SK-N-SH (cell line): ENCODE data around the gene PRELID1. TPM values are rescaled to one million over a fixed set of nuclear protein-coding genes. Genes with fewer than 3 reads are reported as not detected.

Experiments
- CTCF ChIA-PET: fragments of 300-600, 350-600 bp; formaldehyde crosslinking; extraction: SDS; loops from one replicate; lab custom pipeline; 2021; lab: Yijun Ruan, JAX
- POLR2A ChIA-PET: fragments of 350-600 bp; sonication (Branson Sonifier 250); formaldehyde crosslinking; extraction: SDS; loops from one replicate; lab custom pipeline; 2020; ENCODE audit warnings: antibody characterized with exemption, inconsistent platforms; lab: Yijun Ruan, JAX
- DNase-seq: peaks from one replicate; pipeline ENCODE4 v3.0.0; 2012
- H2AFZ ChIP-seq: fragments of 200-600 bp; sonication (generic); 2 replicates; pipeline ENCODE4 v1.8.1; 2016; ENCODE audit warnings: antibody characterized with exemption, mild to moderate bottlenecking, low read depth
- H3F3A ChIP-seq: fragments of 200-600 bp; sonication (generic); replicated peaks from 2 replicates; pipeline ENCODE3; 2016; ENCODE audit warnings: antibody characterized with exemption, mild to moderate bottlenecking; ENCODE audit not compliant: insufficient read depth
- H3K27ac ChIP-seq, 2 experiments: fragments of 200-500 bp in 1 of 2; fragments of 200-600 bp in 1 of 2; sonication (Bioruptor generic) in 1 of 2; sonication (generic), shearing (Covaris generic) in 1 of 2; 2 replicates each; pipeline versions ENCODE4 v1.5.1 to v1.6.1; 2014 to 2016; ENCODE audit warnings: low read depth in 2 of 2, inconsistent platforms in 1 of 2, low read length in 1 of 2, mild to moderate bottlenecking in 1 of 2, mixed read lengths in 1 of 2
- H3K27me3 ChIP-seq: fragments of 200-600 bp; sonication (generic), shearing (Covaris generic); 2 replicates; pipeline ENCODE4 v1.6.1; 2016; ENCODE audit warnings: mixed run types; ENCODE audit not compliant: insufficient read depth
- H3K36me3 ChIP-seq, 2 experiments: fragments of 200-500 bp in 1 of 2; fragments of 200-600 bp in 1 of 2; sonication (Bioruptor generic) in 1 of 2; sonication (generic) in 1 of 2; replicated peaks in 1 of 2; 2 replicates each; pipeline versions ENCODE3 to v1.5.1; 2014 to 2016; ENCODE audit warnings: low read length in 1 of 2, mild to moderate bottlenecking in 1 of 2; ENCODE audit not compliant: insufficient read depth in 2 of 2, control insufficient read depth in 1 of 2
- H3K4me1 ChIP-seq, 2 experiments: fragments of 200-500 bp in 1 of 2; fragments of 200-600 bp in 1 of 2; sonication (Bioruptor generic) in 1 of 2; sonication (generic), shearing (Covaris generic) in 1 of 2; 2 replicates each; pipeline versions ENCODE4 v1.5.1 to v1.6.1; 2014 to 2016; ENCODE audit warnings: low read depth in 1 of 2, low read length in 1 of 2, mixed run types in 1 of 2; ENCODE audit not compliant: insufficient read depth in 2 of 2, control insufficient read depth in 1 of 2
- H3K4me2 ChIP-seq: fragments of 200-600 bp; sonication (generic), shearing (Covaris generic); 2 replicates; pipeline ENCODE4 v1.6.1; 2017; ENCODE audit warnings: mixed run types
- H3K4me3 ChIP-seq, 2 experiments: fragments of 200-500 bp in 1 of 2; fragments of 200-600 bp in 1 of 2; sonication (Bioruptor generic) in 1 of 2; sonication (generic), shearing (Covaris generic) in 1 of 2; 2 replicates each; pipeline versions ENCODE4 v1.5.1 to v1.8.1; 2014 to 2016; ENCODE audit warnings: low read depth in 2 of 2, inconsistent platforms in 1 of 2, low read length in 1 of 2, mild to moderate bottlenecking in 1 of 2, mixed read lengths in 1 of 2, moderate library complexity in 1 of 2
- H3K79me2 ChIP-seq: fragments of 200-600 bp; sonication (generic); 2 replicates; pipeline ENCODE4 v1.8.1; 2017; ENCODE audit warnings: mild to moderate bottlenecking; ENCODE audit not compliant: insufficient read depth
- H3K9ac ChIP-seq: fragments of 200-600 bp; sonication (generic); 2 replicates; pipeline ENCODE4 v1.6.1; 2017; ENCODE audit warnings: mixed run types
- H3K9me2 ChIP-seq: fragments of 200-600 bp; sonication (generic); 2 replicates; pipeline ENCODE4 v1.6.1; 2017; ENCODE audit warnings: mixed run types
- H3K9me3 ChIP-seq: fragments of 200-600 bp; sonication (generic); 2 replicates; pipeline ENCODE4 v1.6.1; 2017; ENCODE audit warnings: mixed run types, mild to moderate bottlenecking, moderate library complexity
- H4K20me1 ChIP-seq: fragments of 200-600 bp; sonication (generic); 2 replicates; pipeline ENCODE4 v1.6.1; 2017; ENCODE audit warnings: mild to moderate bottlenecking, mixed run types; ENCODE audit not compliant: insufficient read depth
- CHD2 ChIP-seq: fragments of 150-350 bp; IDR thresholded peaks from 2 replicates; pipeline ENCODE4 v1.6.1; 2018; ENCODE audit warnings: low read length; ENCODE audit not compliant: partially characterized antibody
- CTCF ChIP-seq: fragments of 200-600 bp; sonication (generic); IDR thresholded peaks from 2 replicates; pipeline ENCODE4 v1.6.1; 2017; ENCODE audit warnings: antibody characterized with exemption, mild to moderate bottlenecking, moderate library complexity
- EP300 ChIP-seq, 2 experiments: IDR thresholded peaks; 2 replicates each; pipeline versions ENCODE4 v1.4.0 to v1.6.1; 2012; ENCODE audit warnings: borderline replicate concordance in 1 of 2, low read depth in 1 of 2, low read length in 1 of 2
- EZH2phosphoT487 ChIP-seq: fragments of 200-600 bp; sonication (generic); IDR thresholded peaks from 2 replicates; pipeline ENCODE4 v1.6.1; 2017; ENCODE audit warnings: low read depth, mixed run types, mild to moderate bottlenecking, antibody characterized with exemption, moderate library complexity, borderline replicate concordance
- FOSL2 ChIP-seq: IDR thresholded peaks from 2 replicates; pipeline ENCODE4 v1.4.0; 2012; ENCODE audit warnings: low read depth, mild to moderate bottlenecking, moderate library complexity, borderline replicate concordance
- FOXM1 ChIP-seq: IDR thresholded peaks from 2 replicates; pipeline ENCODE4 v1.4.0; 2012; ENCODE audit warnings: low read depth, mild to moderate bottlenecking
- GATA2 ChIP-seq: sonication (generic); formaldehyde crosslinking; IDR thresholded peaks from 2 replicates; pipeline ENCODE4 v1.5.0; 2020; ENCODE audit warnings: mild to moderate bottlenecking, missing genetic modification reagents
- IRF3 ChIP-seq: fragments of 150-350 bp; IDR thresholded peaks from 2 replicates; pipeline ENCODE4 v1.6.1; 2016; ENCODE audit warnings: mild to moderate bottlenecking, low read depth, low read length
- MEF2A ChIP-seq: IDR thresholded peaks from 2 replicates; pipeline ENCODE4 v1.4.0; 2012; ENCODE audit warnings: low read depth, borderline replicate concordance
- NRF1 ChIP-seq: IDR thresholded peaks from 2 replicates; pipeline ENCODE4 v1.6.1; 2012; ENCODE audit warnings: low read depth, mild to moderate bottlenecking, low read length
- PBX3 ChIP-seq: IDR thresholded peaks from 2 replicates; pipeline ENCODE4; 2012
- RAD21 ChIP-seq: IDR thresholded peaks from 2 replicates; pipeline ENCODE4 v1.6.1; 2012; ENCODE audit warnings: mild to moderate bottlenecking, low read length
- RCOR1 ChIP-seq: fragments of 150-350 bp; IDR thresholded peaks from 2 replicates; pipeline ENCODE4 v1.6.1; 2017; ENCODE audit warnings: antibody characterized with exemption, low read length
- REST ChIP-seq: IDR thresholded peaks from 2 replicates; pipeline ENCODE4 v1.6.1; 2012; ENCODE audit warnings: mild to moderate bottlenecking, low read depth, low read length, moderate library complexity
- RFX5 ChIP-seq: IDR thresholded peaks from 2 replicates; pipeline ENCODE4 v1.6.1; 2012; ENCODE audit warnings: mild to moderate bottlenecking, improper control_type of control experiment, low read length
- SIN3A ChIP-seq: IDR thresholded peaks from 2 replicates; pipeline ENCODE4 v1.6.1; 2012; ENCODE audit warnings: low read depth, mild to moderate bottlenecking, low read length, moderate library complexity, borderline replicate concordance
- TAF1 ChIP-seq: IDR thresholded peaks from 2 replicates; pipeline ENCODE4 v1.6.1; 2012; ENCODE audit warnings: low read depth, mild to moderate bottlenecking, low read length, moderate library complexity, borderline replicate concordance
- TCF12 ChIP-seq: IDR thresholded peaks from 2 replicates; pipeline ENCODE4 v1.4.0; 2012
- YY1 ChIP-seq: IDR thresholded peaks from 2 replicates; pipeline ENCODE4 v1.4.0; 2012; ENCODE audit warnings: low read depth, mild to moderate bottlenecking
- WGBS: methylation state at CpG from one replicate; pipeline ENCODE4 v1.1.6; 2017; ENCODE audit warnings: low lambda C conversion rate; 5-methylcytosine and 5-hydroxymethylcytosine counted together
- polyA plus RNA-seq, 3 experiments: library from polyadenylated mRNA; depleted of rRNA; stranded (reverse); fragments of >200 nt; gene quantifications; 2 replicates each; pipeline ENCODE4 v1.2.3, GENCODE V29; 2012

Gene PRELID1
- polyA plus RNA-seq, 1 of the 3 experiments (the other 2 are of a cell fraction): 344 TPM

GRCh38 chr5:177300236-177300880, 3.2 kb upstream of the PRELID1 start:
- TF ChIP-seq CTCF (peak; percentile 29), IRF3 (no peak), YY1 (no peak)
- Histone ChIP-seq H3K36me3 (peaks cover 17 to 55% of the 10 kb centered on the region in 2 experiments), H3F3A (peaks cover 13% of the 10 kb centered on the region), H2AFZ (no peak overlapping the region), H3K9me2 (no peaks in the 10 kb centered on the region), H3K27ac (peak overlapping the region; percentile 16 to 40; a peak in 1 of 4 replicates), H3K4me3 (no peak overlapping the region), H3K27me3 (no peaks in the 10 kb centered on the region), H3K79me2 (peaks cover 36% of the 10 kb centered on the region), H3K9ac (no peak overlapping the region; the same call in 1 of the 2 replicates), H4K20me1 (peaks cover 9% of the 10 kb centered on the region; the same call in 1 of the 2 replicates), H3K9me3 (no peaks in the 10 kb centered on the region), H3K4me1 (peaks cover 0 to 23% of the 10 kb centered on the region in 2 experiments; a peak in 1 of 4 replicates), H3K4me2 (0 out of 2 replicates have a peak overlapping the region, but pooled peaks have one; percentile 17)
- DNase-seq: no peak
- POLR2A ChIA-PET: no interaction called here
- 60% methylated on average over 4 of the region's 4 CpGs for WGBS
- CTCF ChIA-PET: interaction anchor here (2.0 to 6.5 kb wide), 3 partner anchors 10 to 187 kb away, joined by 6 to 48 read pairs (median 8); no protein-coding TSS in a partner anchor

- no peaks in the 10 kb centered on the region for H3K9me3 ChIP-seq
- H3F3A ChIP-seq: peaks cover 13% of the 10 kb centered on the region
- H3K4me2 ChIP-seq: no peak overlapping the region
- WGBS: 98% methylated on average over 2 of the region's 2 CpGs
- ChIA-PET CTCF (interaction anchor here (1.2 to 6.5 kb wide), 5 partner anchors 10 to 654 kb away, joined by 3 to 48 read pairs (median 6); no protein-coding TSS in a partner anchor), POLR2A (no interaction called here)
- H3K9me2 ChIP-seq: no peaks in the 10 kb centered on the region
- DNase-seq: no peak
- H3K4me3 ChIP-seq: no peak overlapping the region
- peaks cover 22 to 53% of the 10 kb centered on the region in 2 experiments for H3K36me3 ChIP-seq
- no peak overlapping the region for H3K9ac ChIP-seq
- H3K27me3 ChIP-seq: no peaks in the 10 kb centered on the region
- H4K20me1 ChIP-seq: peaks cover 15% of the 10 kb centered on the region
- TF ChIP-seq RCOR1 (no peak), FOSL2 (no peak), RFX5 (no peak), SIN3A (no peak), NRF1 (no peak), CHD2 (no peak), MEF2A (no peak), REST (no peak), EZH2phosphoT487 (no peak), GATA2 (CRISPR knock-in tag) (no peak), TCF12 (no peak), FOXM1 (no peak), EP300 (IDR thresholded peaks at IDR 0.05; ENCODE audit: borderline replicate concordance in 1 of 2, low read depth in 1 of 2, low read length in 1 of 2) (no peak), PBX3 (no peak), RAD21 (no peak), TAF1 (no peak)
- H2AFZ ChIP-seq: no peak overlapping the region
- H3K27ac ChIP-seq: peak overlapping the region in 1 of 2 experiments; percentile 40; a peak in 1 of 4 replicates
- peaks cover 0 to 28% of the 10 kb centered on the region in 2 experiments; a peak in 1 of 4 replicates for H3K4me1 ChIP-seq
- peaks cover 42% of the 10 kb centered on the region for H3K79me2 ChIP-seq
Observed at GRCh38 chr5:177300951-177301350, 2.6 kb upstream of the PRELID1 start.
